Measurements from ENCODE around the gene APOL3.
"Not testable (repeated sequence)": the region's sequence is repeated elsewhere in the genome, so short reads cannot be mapped to it uniquely, and the experiment has no call there.

APOL3 gene

DNA sequence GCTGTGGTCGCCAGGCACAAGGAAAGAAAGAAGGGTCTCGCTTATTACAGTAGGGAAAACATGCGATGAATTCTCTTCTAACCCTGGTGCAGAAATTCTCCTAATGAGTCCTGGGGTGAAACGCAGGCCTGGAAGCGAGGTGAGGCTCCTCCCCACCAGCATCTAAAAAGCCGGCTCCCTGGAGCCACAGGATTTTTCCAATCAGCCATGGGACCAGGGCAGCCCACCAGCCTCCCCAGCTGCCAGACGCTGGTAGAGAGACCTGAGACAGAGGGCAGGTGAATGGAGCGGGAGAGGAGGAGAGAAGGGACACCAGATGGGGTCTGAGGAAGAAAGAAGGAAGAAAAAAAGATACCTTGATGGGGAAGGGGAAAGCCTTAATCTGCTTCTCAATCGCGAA lies 28.6 kb downstream of the APOL3 start:
- no peak for DNase-seq

- DNase-seq: no peak
These were observed 30.8 kb downstream of the APOL3 start for GRCh38 chr22:36129486-36130388.

DNA sequence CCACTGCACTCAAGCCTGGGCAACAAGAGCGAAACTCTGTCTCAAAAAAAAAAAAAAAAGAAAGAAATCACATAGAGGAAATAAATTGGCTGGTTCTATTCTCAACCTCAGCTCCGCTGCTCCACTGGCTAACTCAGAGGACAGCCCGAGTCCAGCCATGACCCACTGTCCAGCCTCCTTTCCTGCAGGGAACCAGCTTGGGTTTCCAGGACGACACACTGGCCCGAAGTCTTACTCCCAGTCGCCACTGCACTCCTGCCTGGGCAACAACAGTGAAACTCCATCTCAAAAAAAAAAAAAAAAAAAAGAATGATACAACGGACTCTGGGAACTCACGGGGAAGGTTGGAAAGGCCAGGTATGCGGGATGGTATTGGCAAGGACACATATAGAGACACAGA lies 31.5 kb downstream of the APOL3 start:
- DNase-seq: no peak

DNA sequence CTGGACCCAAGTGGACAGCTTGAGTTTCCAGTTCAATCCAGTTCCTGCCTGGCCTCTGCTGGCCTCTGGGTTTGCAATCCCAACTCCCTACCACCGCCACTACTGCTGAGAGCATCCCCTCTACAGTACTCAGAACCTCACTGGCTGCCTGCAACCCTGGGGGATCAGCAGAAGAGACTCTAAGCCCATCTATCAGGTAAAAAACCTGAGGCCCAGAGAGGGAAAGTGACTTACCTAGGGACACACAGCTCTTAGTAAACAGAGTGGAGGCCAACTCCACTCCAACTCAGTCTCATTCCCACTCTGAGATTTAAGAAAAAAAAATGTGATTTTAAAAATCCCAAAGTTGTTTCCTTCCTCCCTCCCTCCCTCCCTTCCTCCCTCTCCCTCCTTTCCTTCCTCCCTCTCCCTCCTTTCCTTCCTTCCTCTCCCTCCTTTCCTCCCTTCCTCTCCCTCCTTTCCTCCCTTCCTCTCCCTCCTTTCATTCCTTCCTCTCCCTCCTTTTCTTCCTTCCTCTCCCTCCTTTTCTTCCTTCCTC lies 34.5 kb downstream of the APOL3 start:
- no peak for DNase-seq

GRCh38 chr22:36125434-36125833 lies 35.1 kb downstream of the APOL3 start:
- DNase-seq: no peak

- DNase-seq: no peak
These were observed 35.9 kb downstream of the APOL3 start for GRCh38 chr22:36124666-36125065.

- peak; percentile 80 for DNase-seq
These were observed 36.6 kb downstream of the APOL3 start for GRCh38 chr22:36123673-36124630.

DNA sequence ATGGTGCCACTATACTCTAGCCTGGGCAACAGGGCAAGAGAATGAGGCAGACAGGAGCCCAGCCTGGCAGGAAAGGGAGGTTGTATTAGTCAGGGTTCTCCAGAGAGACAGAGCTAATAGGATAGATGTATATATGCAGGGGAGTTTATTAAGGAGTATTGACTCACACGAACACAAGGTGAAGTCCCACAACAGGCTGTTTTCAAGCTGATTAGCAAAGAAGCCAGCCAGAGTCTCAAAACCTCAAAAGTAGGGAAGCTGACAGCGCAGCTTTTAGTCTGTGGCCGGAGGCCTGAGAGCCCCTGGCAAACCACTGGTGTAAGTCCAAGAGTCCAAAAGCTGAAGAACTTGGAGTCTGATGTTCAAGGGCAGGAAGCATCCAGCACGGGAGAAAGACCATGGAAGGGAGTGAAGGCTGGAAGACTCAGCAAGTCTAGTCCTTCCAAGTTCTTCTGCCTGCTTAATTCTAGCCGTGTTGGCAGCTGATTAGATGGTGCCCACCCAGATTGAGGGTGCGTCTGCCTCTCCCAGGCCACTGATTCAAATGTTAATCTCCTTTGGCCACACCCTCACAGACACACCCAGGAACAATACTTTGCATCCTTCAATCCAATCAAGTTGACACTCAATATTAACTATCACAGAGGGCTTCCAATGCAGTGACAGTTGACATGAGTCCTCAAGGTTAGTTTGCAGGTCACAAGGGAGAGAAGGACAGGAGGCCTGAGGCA lies 39.8 kb downstream of the APOL3 start:
- DNase-seq: not testable (repeated sequence)

- DNase-seq: no peak
These were observed 43.5 kb downstream of the APOL3 start for GRCh38 chr22:36117053-36117554.

DNA sequence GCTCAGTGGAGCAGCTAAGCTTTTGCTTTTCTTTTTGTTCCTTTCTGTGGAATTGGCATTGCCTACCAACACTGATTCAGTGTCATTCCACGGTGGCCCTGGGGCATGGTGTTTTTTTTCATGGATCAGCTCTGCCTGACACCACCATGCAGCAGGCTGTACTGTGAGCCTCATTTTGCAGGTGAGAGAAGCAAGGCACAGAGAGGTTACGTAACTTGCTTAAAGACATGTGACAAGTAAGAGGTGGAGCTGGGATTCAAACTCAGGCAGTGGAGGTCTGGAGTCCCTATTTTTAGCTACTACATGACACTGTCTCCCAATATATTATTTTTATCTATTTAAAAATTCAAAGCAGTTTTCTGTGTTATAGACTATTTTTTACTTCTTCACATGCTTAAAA lies 44.4 kb downstream of the APOL3 start:
- no peak for DNase-seq

DNA sequence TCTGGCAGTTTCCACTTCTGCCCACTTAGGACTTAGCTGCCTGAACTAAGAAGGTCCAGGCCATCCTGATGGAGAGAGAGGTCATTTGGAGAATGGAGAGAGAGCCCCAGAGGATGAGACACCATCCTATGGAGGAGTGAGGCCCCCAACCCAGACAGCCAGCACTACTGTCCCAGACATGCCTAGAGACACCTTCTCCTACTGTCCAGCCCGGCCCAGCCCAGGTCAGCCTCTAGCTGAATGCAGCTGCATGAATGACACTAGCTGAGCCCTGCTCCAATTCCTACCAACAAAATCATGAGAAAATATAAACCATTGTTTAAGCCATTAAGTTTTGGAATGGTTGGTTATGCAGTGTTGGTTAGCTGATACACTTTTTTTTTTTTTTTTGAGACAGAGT lies 47.4 kb downstream of the APOL3 start:
- DNase-seq: no peak

DNA sequence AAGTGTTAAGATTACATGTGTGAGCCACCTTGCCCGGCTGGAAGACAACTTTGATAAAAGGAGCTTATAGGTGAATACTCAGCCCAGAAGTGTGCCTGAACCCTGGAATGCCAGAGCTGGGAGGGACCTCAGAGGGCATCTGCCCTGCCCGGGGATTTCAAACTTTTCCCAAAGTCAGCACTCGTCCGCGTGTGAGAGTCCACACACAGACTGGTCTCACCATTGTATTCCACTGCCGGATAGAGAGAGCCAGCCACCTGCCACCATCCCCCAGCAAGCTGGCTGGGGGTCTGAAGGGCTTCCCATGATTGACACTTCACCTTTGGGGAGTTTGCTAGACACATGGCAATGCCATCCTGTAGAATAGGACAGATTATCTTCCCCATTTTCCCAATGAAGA lies 49.2 kb downstream of the APOL3 start:
- no peak for DNase-seq

DNA sequence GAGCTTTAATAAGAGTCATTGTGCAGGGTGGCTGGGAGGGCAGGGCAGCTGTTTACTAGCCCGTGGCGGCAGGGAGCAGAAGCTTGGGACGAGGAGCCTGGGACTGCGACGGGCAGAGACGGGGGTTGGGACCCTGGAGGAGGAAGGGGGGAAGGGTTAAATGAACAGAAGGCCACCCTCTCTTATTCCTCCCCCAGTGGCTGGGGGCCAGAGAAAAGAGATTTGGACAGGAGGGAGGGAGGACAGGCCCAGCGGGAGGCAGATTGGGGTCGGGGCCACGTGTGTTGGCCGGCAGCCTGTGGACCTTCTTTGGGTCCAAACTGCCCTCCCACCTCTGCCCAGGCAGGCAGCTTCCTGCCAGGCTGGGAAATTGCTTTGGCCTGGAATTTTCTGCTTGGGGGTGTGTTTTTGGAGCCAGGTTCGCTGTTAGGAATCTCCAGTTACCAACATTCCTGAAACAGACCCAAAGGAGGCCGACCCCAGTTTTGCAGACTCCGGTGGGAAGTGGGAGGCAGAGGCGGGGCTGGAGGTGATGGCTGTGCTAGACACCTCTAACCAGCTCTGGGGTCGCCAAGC lies 50.2 kb downstream of the APOL3 start:
- DNase-seq: no peak

DNA sequence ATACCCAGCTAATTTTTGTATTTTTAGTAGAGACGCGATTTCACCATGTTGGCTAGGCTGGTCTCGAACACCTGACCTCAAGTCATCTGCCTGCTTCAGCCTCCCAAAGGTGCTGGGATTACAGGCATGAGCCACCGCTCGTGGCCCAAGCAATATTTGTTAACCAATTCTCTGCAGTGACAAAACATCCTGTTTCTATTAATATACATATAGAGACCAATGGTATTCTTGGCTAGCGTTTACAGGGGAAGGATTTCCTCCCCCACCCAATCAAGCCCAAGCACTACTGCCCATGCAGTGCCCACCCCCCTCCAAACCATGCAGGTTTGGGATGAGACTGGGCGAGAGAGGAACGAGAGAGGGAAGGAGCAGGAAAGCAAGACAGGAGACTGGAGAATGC lies 53.1 kb downstream of the APOL3 start:
- no peak for DNase-seq

- no peak for DNase-seq
These were observed 53.6 kb downstream of the APOL3 start for GRCh38 chr22:36106910-36107309.

- DNase-seq: no peak
These were observed 55.6 kb downstream of the APOL3 start for GRCh38 chr22:36104988-36105387.

DNA sequence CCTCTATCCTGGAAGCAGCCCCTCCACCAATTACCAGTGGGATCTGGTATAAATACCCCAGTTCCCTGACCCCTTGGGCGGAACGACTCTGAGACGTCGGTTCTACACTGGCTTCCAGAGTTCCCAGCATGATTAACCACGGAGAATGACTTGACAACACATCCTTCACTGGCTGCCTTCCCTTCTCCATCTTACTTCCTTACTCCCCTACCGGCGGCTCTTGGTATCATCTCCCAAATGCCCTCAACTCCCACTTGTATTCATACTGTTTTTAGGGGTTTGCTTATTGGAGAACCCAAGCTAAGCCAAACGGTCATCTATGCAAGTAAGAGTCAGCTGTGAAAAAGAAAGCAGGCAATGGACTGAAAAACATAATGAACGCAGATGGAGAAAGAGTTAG lies 56.1 kb downstream of the APOL3 start:
- no peak for DNase-seq

GRCh38 chr22:36103891-36104290 lies 56.7 kb downstream of the APOL3 start:
- no peak for DNase-seq

DNA sequence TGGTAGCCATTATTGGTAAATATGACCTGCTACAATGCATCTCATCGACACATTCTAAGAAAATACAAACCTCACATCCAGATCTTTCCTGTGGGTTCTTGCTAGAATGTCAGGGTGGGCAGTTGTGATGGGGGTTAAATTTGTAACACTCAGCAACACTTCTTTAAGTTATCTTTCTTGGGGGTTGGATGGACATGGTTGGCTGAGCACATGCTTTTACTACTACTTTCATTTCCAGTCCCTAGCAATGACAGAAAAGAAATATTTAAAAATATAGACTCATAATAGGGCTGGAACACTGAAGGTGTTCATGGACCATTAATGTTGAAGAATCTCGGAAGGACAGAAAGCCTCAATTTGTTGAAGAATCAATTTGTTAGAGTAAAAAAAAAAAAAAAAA lies 57.6 kb downstream of the APOL3 start:
- no peak for DNase-seq

GRCh38 chr22:36101756-36102155 lies 58.8 kb downstream of the APOL3 start:
- DNase-seq: no peak

DNA sequence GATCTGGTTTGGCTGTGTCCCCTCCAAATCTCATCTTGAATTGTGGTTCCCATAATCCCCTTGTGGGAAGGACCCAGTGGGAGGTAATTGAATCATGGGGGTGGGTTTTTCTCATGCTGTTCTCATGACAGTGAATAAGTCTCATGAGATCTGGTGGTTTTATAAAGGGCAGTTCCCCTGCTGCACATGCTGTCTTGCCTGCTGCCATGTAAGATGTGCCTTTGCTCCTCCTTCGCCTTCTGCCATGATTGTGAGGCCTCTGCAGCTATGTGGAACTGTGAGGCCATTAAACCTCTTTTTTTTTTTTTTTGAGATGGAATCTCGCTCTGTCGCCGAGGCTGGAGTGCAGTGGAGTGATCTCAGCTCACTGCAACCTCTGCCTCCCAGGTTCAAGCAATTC lies 59.6 kb downstream of the APOL3 start:
- not testable (repeated sequence) for DNase-seq

- DNase-seq: no peak
These were observed 60.3 kb downstream of the APOL3 start for GRCh38 chr22:36100134-36100824.

Data from NCI-H2107 (cell line).